Prostate gland (tissue), 2 donors: ENCODE data around the gene CD151. TPM values are rescaled to one million over a fixed set of nuclear protein-coding genes. Genes with fewer than 3 reads are reported as not detected.

Experiments used
- DNase-seq: peaks from one replicate; pipeline ENCODE4 v3.0.0-alpha.2; 2019; ENCODE audit warnings: low spot score
- H3K27ac ChIP-seq, 2 donors: fragments of 200-600 bp; sonication (generic); 2 replicates each; pipeline ENCODE4 v1.5.1; 2017 to 2019
- H3K27me3 ChIP-seq: fragments of 200-600 bp; sonication (generic); replicated peaks from 2 replicates; pipeline ENCODE4 v1.5.1; 2019; ENCODE audit not compliant: insufficient read depth
- H3K36me3 ChIP-seq, 2 donors: fragments of 200-600 bp; sonication (generic); 1 replicate in 1 of 2; 2 replicates in 1 of 2; pipeline versions ENCODE4 v1.5.1 to v1.8.1; 2017 to 2019
- H3K4me1 ChIP-seq: fragments of 200-600 bp; sonication (generic); replicated peaks from 2 replicates; pipeline ENCODE4 v1.5.1; 2019
- H3K4me3 ChIP-seq, 2 donors: fragments of 200-600 bp; sonication (generic); 2 replicates each; pipeline ENCODE4 v1.5.1; 2017 to 2019
- H3K9me3 ChIP-seq: fragments of 200-600 bp; sonication (generic); 2 replicates; pipeline ENCODE4 v1.5.1; 2017
- CTCF ChIP-seq, 4 experiments: fragments of 200-600 bp in 2 of 4; fragments of 450-650 bp in 2 of 4; sonication (generic) in 2 of 4; IDR thresholded peaks; 1 replicate in 3 of 4; 2 replicates in 1 of 4; pipeline ENCODE4 v1.5.1; 2016 to 2019; ENCODE audit warnings: antibody characterized with exemption in 4 of 4, mild to moderate bottlenecking in 2 of 4, moderate library complexity in 2 of 4
- POLR2A ChIP-seq: fragments of 450-650 bp; IDR thresholded peaks from one replicate; pipeline ENCODE4 v1.6.1; 2016; ENCODE audit warnings: antibody characterized with exemption, mild to moderate bottlenecking
- POLR2AphosphoS5 ChIP-seq: sonication (generic); formaldehyde crosslinking; IDR thresholded peaks from one replicate; pipeline ENCODE4 v1.6.1; 2017; ENCODE audit warnings: antibody characterized with exemption
- WGBS: methylation state at CpG from one replicate; pipeline ENCODE4 v1.1.5; 2018; 5-methylcytosine and 5-hydroxymethylcytosine counted together
- intact Hi-C: fragments of 100-400 bp; cut with DNase I; formaldehyde crosslinking; loops from one replicate; pipeline ENCODE4 v1.14.2; 2022
- total RNA-seq, 2 donors: library from RNA; depleted of rRNA; stranded (reverse); fragments of >200 nt; gene quantifications; one replicate each; pipeline ENCODE4 v1.1.0, GENCODE V29; 2016

The CD151 gene
- total RNA-seq, 2 donors from 2014 or later, result 313 to 362 TPM

DNA sequence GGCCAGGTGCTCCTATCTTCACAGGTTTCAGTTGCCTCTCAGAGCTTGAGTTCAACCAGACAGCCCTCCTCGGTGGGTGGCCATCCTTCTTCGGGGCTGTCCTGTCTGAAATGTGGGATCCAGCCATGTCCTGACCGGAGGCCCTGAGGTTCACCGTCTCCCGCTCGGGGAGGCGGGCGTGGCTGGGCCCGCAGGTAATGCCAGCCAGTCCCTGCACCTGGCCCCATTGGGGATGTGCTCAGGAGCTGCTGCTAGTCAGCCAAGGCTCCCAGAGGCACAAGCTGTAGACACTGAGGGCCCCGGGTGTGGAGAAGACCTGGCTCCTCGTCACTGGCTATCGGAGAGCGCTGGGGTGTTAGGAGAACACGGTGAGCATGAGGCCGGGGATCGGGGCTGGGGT is 42.5 kb downstream of the CD151 start:
- DNase-seq, result no peak
- Histone ChIP-seq H3K36me3 (no peaks in the 10 kb centered on the region), H3K27me3 (no peaks in the 10 kb centered on the region), H3K4me3 (no peak overlapping the region), H3K27ac (no peak overlapping the region), H3K9me3 (no peaks in the 10 kb centered on the region), H3K4me1 (no peaks in the 10 kb centered on the region)
- TF ChIP-seq POLR2A (no peak), CTCF (IDR thresholded peaks at IDR 0.05) (no peak), POLR2AphosphoS5 (no peak)
- intact Hi-C loops, result no loop called here
- 84% methylated on average over 16 of the region's 16 CpGs for WGBS

DNA sequence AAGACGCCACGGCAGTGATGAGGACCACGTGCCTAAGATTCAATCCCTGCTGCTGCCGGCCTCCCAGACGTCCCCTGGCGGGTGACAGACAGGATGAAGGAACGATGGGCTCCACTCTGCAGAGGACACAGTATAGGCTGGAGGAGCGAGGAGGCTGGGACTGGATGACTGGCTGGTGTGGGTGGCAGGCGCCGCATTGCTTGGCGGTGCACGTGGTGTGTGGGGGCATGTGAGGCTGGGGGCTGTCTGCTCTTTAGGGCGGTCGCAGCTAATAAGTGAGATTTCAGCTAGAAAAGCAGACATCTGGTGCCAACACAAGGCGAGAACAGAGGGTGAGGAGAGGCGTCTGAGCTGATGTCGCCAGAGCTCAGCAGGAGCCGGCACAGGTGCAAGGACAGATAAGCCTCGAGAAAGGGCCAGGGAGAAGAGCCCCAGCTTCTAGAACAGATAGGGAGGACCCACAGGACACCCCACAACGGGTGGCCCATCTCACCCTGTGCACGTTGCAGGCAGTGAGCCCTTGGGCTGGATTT is 43.1 kb downstream of the CD151 start:
- WGBS, result 89% methylated on average over 21 of the region's 21 CpGs
- no peaks in the 10 kb centered on the region for H3K9me3 ChIP-seq
- no peak for DNase-seq
- H3K4me3 ChIP-seq, result no peak overlapping the region
- no peaks in the 10 kb centered on the region for H3K27me3 ChIP-seq
- no peak for TF ChIP-seq POLR2AphosphoS5
- TF ChIP-seq POLR2A, result no peak
- no peak for TF ChIP-seq CTCF (IDR thresholded peaks at IDR 0.05)
- H3K36me3 ChIP-seq, result no peaks in the 10 kb centered on the region
- H3K4me1 ChIP-seq, result no peaks in the 10 kb centered on the region
- intact Hi-C loops, result no loop called here
- H3K27ac ChIP-seq, result no peak overlapping the region

- Histone ChIP-seq H3K4me1 (no peaks in the 10 kb centered on the region), H3K9me3 (no peaks in the 10 kb centered on the region), H3K27ac (no peak overlapping the region), H3K4me3 (no peak overlapping the region), H3K27me3 (no peaks in the 10 kb centered on the region), H3K36me3 (no peaks in the 10 kb centered on the region)
- no peak for DNase-seq
- no peak for TF ChIP-seq CTCF (IDR thresholded peaks at IDR 0.05)
- no peak for TF ChIP-seq POLR2A
- no peak for TF ChIP-seq POLR2AphosphoS5
- intact Hi-C loops, result no loop called here
- 67% methylated on average over 12 of the region's 12 CpGs for WGBS
Observed at GRCh38 chr11:876545-876944, 43.8 kb downstream of the CD151 start.

DNA sequence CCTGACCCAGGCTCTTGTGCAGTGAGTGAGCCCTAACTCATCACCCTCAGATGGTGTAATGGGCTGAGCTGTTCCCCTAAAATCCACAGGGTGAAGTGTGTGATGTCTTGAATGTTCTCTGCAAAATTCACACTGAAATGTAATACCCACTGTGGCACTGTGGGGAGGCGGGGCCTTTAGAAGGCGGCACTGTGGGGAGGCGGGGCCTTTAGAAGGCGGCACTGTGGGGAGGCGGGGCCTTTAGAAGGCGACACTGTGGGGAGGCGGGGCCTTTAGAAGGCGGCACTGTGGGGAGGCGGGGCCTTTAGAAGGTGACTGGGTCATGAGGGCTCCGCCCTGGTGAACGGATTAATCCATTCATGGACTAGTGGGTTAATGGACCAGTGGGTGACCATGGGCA is 44.8 kb downstream of the CD151 start:
- no peak for TF ChIP-seq POLR2AphosphoS5
- TF ChIP-seq CTCF (IDR thresholded peaks at IDR 0.05), result no peak
- TF ChIP-seq POLR2A, result no peak
- H3K9me3 ChIP-seq, result no peaks in the 10 kb centered on the region
- no peaks in the 10 kb centered on the region for H3K27me3 ChIP-seq
- DNase-seq, result no peak
- 90% methylated on average over 11 of the region's 11 CpGs for WGBS
- no peaks in the 10 kb centered on the region for H3K36me3 ChIP-seq
- intact Hi-C loops, result no loop called here
- no peak overlapping the region for H3K27ac ChIP-seq
- no peak overlapping the region for H3K4me3 ChIP-seq
- H3K4me1 ChIP-seq, result no peaks in the 10 kb centered on the region

DNA sequence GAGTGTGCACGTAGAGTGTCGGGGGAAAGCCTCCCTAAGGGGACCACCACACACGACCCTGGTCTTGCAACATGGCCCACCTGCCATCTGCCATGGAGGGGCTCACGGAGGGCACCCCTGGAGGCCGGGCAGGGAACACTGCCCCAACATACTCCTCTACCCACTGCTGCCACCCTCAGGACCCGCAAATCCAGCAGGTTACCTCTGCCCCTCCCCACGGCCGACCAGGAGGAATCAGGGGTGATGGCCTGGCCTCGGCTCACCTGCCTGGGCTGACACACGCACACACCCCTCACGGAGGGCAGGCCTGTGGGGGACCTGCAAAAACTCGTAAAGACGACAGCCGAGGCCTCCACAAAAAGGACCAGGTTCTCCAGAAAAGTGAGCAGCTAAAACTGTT is 47.7 kb downstream of the CD151 start:
- H3K4me1 ChIP-seq, result no peaks in the 10 kb centered on the region
- no peaks in the 10 kb centered on the region for H3K9me3 ChIP-seq
- WGBS, result 92% methylated on average over 13 of the region's 14 CpGs
- H3K4me3 ChIP-seq, result no peak overlapping the region
- no peak overlapping the region for H3K27ac ChIP-seq
- H3K36me3 ChIP-seq, result no peaks in the 10 kb centered on the region
- intact Hi-C loops, result no loop called here
- no peaks in the 10 kb centered on the region for H3K27me3 ChIP-seq
- DNase-seq, result no peak
- TF ChIP-seq CTCF (IDR thresholded peaks at IDR 0.05) (no peak), POLR2A (no peak)
